Measurements from ENCODE around the gene FAF2.
"Not testable (repeated sequence)": the region's sequence is repeated elsewhere in the genome, so short reads cannot be mapped to it uniquely, and the experiment has no call there.

The FAF2 gene, protein sequence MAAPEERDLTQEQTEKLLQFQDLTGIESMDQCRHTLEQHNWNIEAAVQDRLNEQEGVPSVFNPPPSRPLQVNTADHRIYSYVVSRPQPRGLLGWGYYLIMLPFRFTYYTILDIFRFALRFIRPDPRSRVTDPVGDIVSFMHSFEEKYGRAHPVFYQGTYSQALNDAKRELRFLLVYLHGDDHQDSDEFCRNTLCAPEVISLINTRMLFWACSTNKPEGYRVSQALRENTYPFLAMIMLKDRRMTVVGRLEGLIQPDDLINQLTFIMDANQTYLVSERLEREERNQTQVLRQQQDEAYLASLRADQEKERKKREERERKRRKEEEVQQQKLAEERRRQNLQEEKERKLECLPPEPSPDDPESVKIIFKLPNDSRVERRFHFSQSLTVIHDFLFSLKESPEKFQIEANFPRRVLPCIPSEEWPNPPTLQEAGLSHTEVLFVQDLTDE

GRCh38 chr5:176447978-176448608 is at the start of gene FAF2:
FAF2 (plus strand) TSS chr5:176448385; CDS start chr5:176448408, 23 bp downstream.
- peak; percentile 97 to 98 for DNase-seq

GRCh38 chr5:176400382-176401156 is 47.6 kb upstream of the FAF2 start:
- no peak for DNase-seq

- no peak for DNase-seq
These were observed 46.6 kb upstream of the FAF2 start for GRCh38 chr5:176401281-176402205.

- no peak for DNase-seq
These were observed 42.3 kb upstream of the FAF2 start for GRCh38 chr5:176405656-176406435.

DNA sequence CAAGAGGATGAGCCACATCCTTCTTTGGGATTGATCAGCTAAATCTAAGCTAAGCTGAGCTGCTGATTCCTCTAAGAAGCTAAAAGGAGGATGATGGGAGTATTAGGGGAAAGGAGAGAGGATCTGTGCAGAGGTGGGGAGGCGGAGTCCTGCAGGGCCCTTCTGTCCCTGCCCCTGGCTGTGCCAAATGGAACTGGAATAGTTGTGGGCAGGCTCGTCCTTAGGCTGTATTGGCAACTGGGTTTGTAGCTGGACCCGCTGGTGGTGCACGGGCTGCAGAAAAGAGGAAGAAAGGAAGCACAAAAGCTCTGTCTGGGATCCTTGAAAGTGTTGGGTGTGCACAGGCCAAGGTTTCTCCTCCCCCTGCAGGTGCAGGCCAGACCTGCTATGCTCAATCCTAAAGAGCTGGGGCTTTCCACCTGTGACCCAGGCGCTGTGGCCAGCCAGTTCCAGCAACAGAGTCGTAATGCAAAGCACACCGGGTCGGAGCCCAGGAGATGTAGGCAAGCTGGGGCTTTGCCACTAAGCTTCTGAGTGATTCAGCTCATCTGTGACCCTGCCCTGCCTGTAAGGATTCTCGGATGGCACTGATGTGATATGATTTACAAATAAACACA is 41.6 kb upstream of the FAF2 start:
- DNase-seq, result no peak

- no peak for DNase-seq
These were observed 40.5 kb upstream of the FAF2 start for GRCh38 chr5:176407456-176408251.

GRCh38 chr5:176408252-176408573 is 40.0 kb upstream of the FAF2 start:
- not testable (repeated sequence) for DNase-seq

DNA sequence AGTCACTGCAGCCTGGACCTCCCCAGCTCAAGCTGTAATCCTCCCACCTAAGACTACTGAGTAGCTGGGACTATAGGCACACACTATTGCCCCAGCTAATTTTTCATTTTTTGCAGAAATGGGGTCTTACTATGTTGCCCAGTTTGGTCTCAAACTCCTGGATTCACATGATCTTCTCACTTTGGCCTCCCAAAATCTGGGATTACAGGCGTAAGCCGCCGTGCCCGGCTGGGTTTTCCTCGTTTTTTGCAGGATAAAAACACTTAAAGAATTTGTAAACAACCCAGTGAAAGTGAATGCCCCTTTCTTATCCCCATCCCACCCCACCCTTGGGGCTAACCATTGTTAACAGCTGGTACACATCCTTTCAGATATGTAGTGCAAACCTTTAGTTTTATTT is 39.6 kb upstream of the FAF2 start:
- DNase-seq, result no peak

GRCh38 chr5:176409765-176410164 is 38.4 kb upstream of the FAF2 start:
- DNase-seq, result no peak

DNA sequence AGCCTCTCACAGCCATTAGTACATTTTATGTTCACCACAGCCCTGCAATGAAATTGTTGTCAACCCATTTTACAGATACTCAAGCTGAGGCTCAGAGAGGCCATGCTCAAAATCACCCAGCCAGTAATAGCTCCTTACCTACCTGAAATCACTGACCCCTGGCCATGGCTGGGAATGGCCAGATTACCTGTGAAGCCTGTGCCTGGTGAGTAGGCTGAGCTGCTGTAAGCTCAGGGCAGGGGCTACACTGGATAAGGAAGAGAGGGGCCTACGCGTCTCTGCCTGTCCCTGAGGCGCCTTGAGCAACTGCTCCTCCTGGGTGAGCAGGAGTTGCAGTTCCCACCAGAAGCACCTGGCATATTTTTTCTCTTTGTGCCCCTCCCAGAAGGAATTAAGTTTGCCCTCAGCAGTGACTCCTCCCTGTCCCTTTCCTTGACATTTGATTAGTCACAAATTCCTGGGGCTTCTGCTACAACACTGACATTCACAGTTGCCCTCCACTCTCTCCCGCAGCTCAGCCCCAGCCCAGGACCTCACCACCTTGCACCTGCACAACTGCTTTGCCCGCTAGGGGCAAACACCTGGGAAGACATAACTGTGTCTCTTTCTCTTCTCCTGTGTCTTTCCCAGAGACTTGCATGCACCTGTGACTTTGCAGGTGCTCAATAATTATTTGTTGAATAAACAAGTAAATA is 37.6 kb upstream of the FAF2 start:
- no peak for DNase-seq

DNA sequence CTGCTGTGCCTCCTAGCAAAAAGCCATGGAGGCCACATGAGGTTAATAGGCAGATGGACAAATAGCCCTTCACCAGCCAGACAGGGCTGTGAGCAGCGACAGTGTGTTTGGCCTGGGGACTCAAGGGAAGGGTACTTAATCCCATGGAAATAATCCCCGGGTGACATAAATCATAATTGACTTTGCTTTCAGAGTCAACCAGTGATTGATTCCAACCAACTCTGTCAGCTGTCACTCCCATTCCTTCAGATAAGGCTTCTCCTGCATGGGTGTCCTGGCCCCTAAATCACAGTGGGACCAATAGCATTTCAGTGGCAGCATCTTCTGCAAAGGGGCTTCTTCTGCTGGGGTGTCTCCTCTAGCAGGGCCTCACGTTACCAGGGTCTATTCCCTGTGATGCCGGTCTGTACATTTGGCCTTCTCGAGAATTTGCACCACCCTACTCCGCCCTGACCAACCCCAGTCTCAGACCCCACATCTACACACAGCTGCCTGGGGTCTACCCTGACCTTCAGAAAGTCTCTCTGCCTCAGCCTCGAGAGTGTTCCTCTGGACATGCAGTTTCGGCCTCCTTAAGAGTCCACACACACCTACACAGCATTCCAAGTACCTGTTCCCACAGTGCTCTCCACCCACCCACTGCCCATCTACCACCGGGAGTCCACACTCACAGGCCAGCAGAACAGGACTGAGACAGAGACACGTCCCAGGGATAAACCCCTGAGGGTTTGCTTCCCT is 35.5 kb upstream of the FAF2 start:
- DNase-seq, result no peak

DNA sequence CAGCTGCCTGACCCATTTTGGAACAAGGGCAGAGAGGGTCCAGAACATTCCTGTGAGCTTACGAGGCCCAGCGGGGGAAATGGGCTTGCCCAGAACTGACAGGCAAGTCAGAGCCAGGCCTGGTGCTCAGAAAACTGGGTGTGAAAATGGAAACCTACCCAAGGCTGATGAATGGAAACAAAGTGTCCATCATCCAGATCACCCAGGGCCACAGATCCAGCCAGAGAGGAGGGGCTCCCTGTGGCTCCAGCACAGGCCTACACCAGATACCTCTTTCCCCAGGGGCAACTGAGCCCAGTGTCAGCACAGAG is 35.0 kb upstream of the FAF2 start:
- DNase-seq, result no peak

- DNase-seq, result no peak
These were observed 34.4 kb upstream of the FAF2 start for GRCh38 chr5:176413709-176414191.

GRCh38 chr5:176414704-176415103 is 33.5 kb upstream of the FAF2 start:
- DNase-seq, result no peak

DNA sequence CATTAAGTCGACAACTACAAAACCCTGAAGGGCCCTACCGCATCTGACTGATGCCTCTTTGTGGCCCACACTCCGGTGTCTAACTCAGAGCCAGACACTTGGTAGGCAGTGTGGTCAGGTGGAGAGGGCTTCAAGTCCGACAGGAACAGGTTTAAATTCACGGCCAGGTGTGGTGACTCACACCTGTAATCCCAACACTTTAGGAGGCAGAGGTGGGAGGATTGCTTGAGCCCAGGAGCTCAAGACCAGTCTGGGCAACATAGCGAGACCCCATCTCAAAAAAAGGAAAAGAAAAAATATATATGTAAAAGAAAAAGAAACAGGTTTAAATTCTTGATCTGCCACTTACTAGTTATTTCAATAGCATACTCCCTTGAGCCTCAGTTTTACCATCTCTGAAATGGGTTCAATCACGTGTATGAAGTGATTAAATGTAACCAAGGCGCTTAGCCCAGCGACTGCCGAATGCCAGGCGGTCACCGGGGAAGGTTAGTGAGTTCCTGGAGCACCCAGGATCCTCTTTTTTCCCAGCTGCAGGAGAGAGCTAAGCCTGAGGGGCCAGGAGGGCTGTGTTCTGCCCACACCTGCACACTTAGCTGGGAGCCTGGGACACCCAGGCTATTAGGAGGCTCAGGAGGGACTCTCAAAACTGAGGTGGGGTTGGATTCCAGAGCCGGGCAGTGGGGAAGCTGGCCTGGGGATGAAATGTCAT is 32.8 kb upstream of the FAF2 start:
- peak in 1 of 2 experiments; percentile 8 for DNase-seq

- peak; percentile 90 for DNase-seq
These were observed 31.9 kb upstream of the FAF2 start, which contains the start of gene CLTB for GRCh38 chr5:176415952-176416924. CLTB (minus strand) TSS chr5:176416539; CDS start chr5:176416363, 176 bp downstream.

DNA sequence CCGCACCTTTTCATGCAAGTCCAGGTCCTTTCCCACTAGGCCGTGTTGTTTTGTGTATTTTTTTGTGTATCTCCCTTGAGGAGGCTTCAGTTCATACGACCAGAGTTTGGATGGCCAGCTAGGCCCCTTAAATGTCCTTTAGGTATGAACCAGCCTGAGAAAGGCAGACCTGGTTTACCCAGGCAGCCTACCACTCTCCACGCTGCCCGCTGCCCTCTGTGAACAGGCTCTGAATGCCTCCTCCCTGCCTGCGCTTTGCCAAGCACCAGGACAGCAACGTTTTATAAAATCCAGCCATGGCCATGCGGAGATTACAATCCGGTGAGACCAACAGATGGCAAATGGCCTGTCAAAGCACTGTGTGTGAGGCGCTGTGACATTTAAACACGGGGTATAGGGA is 31.2 kb upstream of the FAF2 start:
- no peak for DNase-seq

Measured in activated CD4-positive, alpha-beta T cell treated with anti-CD3 and anti-CD28 coated beads, Interleukin-2, amount 50 U/mL, for 48 hours (primary cell).